IMR-90 (cell line): ENCODE data around the gene SREK1IP1. TPM values are rescaled to one million over a fixed set of nuclear protein-coding genes. Genes with fewer than 3 reads are reported as not detected.

Experiments used
- ATAC-seq: fragments of 200-7000 bp; cut with Tn5 transposase; 2 replicates; pipeline ENCODE4 v1.9.1; 2020; ENCODE audit warnings: low read depth, mild to moderate bottlenecking, moderate library complexity
- BruUV-seq: library from RNA; stranded (reverse); fragments of 400-500 nt; replicated peaks from 2 replicates; lab custom pipeline; 2021; lab: Mats Ljungman, UMichigan
- CTCF ChIA-PET: fragments of 300-600 bp; formaldehyde crosslinking; extraction: SDS; loops from one replicate; lab custom pipeline; 2021; ENCODE audit warnings: antibody characterized with exemption; lab: Yijun Ruan, JAX
- POLR2A ChIA-PET: fragments of 300-600 bp; sonication (Branson Sonifier 250); formaldehyde crosslinking; loops from one replicate; lab custom pipeline; 2022; ENCODE audit warnings: antibody characterized with exemption; ENCODE audit not compliant: unreplicated experiment; lab: Charles Lee
- DNase-seq: peaks from one replicate; pipeline ENCODE4 v3.0.0; 2013
- H2AFZ ChIP-seq: replicated peaks from 2 replicates; pipeline ENCODE3; 2013; ENCODE audit warnings: low read length, mild to moderate bottlenecking; ENCODE audit not compliant: poor library complexity
- H2AK5ac ChIP-seq: 2 replicates; pipeline ENCODE4 v1.6.1; 2013; ENCODE audit warnings: low read depth, low read length, inconsistent platforms
- H2AK9ac ChIP-seq: replicated peaks from 2 replicates; pipeline ENCODE3; 2013; ENCODE audit warnings: mild to moderate bottlenecking, low read depth, low read length, moderate library complexity; ENCODE audit not compliant: poor library complexity
- H2BK120ac ChIP-seq: 2 replicates; pipeline ENCODE4 v1.6.1; 2013; ENCODE audit warnings: low read depth, low read length, inconsistent platforms
- H2BK15ac ChIP-seq: 3 replicates; pipeline ENCODE4 v1.6.1; 2013; ENCODE audit warnings: low read depth, low read length, inconsistent platforms
- H2BK20ac ChIP-seq: 2 replicates; pipeline ENCODE4 v1.6.1; 2013; ENCODE audit warnings: low read depth, mild to moderate bottlenecking, inconsistent platforms, low read length, moderate library complexity
- H2BK5ac ChIP-seq: 2 replicates; pipeline ENCODE4 v1.6.1; 2013; ENCODE audit warnings: mild to moderate bottlenecking, low read depth, low read length, inconsistent platforms; ENCODE audit not compliant: poor library complexity, severe bottlenecking
- H3K14ac ChIP-seq: replicated peaks from 2 replicates; pipeline ENCODE4 v1.6.1; 2013; ENCODE audit warnings: low read depth, low read length, inconsistent platforms
- H3K18ac ChIP-seq: 2 replicates; pipeline ENCODE4 v1.6.1; 2013; ENCODE audit warnings: low read depth, low read length, control low read depth
- H3K23ac ChIP-seq: 2 replicates; pipeline ENCODE4 v1.6.1; 2013; ENCODE audit warnings: low read depth, low read length, inconsistent platforms
- H3K27ac ChIP-seq: 2 replicates; pipeline ENCODE4 v1.5.1; 2013; ENCODE audit warnings: mild to moderate bottlenecking, control low read depth, low read length; ENCODE audit not compliant: insufficient read depth
- H3K27me3 ChIP-seq: 2 replicates; pipeline ENCODE4 v1.6.1; 2013; ENCODE audit warnings: low read length; ENCODE audit not compliant: control insufficient read depth, insufficient read depth
- H3K36me3 ChIP-seq: 2 replicates; pipeline ENCODE4 v1.6.1; 2013; ENCODE audit warnings: low read length, mixed read lengths; ENCODE audit not compliant: control insufficient read depth, insufficient read depth
- H3K4ac ChIP-seq: 2 replicates; pipeline ENCODE4 v1.6.1; 2013; ENCODE audit warnings: low read depth, low read length, inconsistent platforms
- H3K4me1 ChIP-seq: 2 replicates; pipeline ENCODE4 v1.6.1; 2013; ENCODE audit warnings: low read length, mixed read lengths; ENCODE audit not compliant: control insufficient read depth, insufficient read depth
- H3K4me2 ChIP-seq: 2 replicates; pipeline ENCODE4 v1.6.1; 2013; ENCODE audit warnings: low read depth, mild to moderate bottlenecking, control low read depth, low read length, moderate library complexity
- H3K4me3 ChIP-seq: 2 replicates; pipeline ENCODE4 v1.5.1; 2013; ENCODE audit warnings: low read depth, mild to moderate bottlenecking, control low read depth, low read length, moderate library complexity; ENCODE audit not compliant: insufficient read depth
- H3K56ac ChIP-seq: 2 replicates; pipeline ENCODE4 v1.6.1; 2013; ENCODE audit warnings: low read length, inconsistent platforms; ENCODE audit not compliant: insufficient read depth; ENCODE audit errors: extremely low read depth
- H3K79me1 ChIP-seq, 2 experiments: 2 replicates each; pipeline ENCODE4 v1.6.1; 2013; ENCODE audit warnings: low read length in 2 of 2, inconsistent platforms in 1 of 2, low read depth in 1 of 2
- H3K9ac ChIP-seq: 2 replicates; pipeline ENCODE4 v1.6.1; 2013; ENCODE audit warnings: low read depth, low read length, control low read depth
- H3K9me1 ChIP-seq: 2 replicates; pipeline ENCODE4 v1.6.1; 2013; ENCODE audit warnings: low read length, inconsistent platforms; ENCODE audit not compliant: insufficient read depth
- H3K9me3 ChIP-seq: 2 replicates; pipeline ENCODE4 v1.6.1; 2013; ENCODE audit warnings: low read length; ENCODE audit not compliant: control insufficient read depth, insufficient read depth
- H4K20me1 ChIP-seq: 2 replicates; pipeline ENCODE4 v1.6.1; 2013; ENCODE audit warnings: low read length, inconsistent platforms; ENCODE audit not compliant: insufficient read depth
- H4K5ac ChIP-seq: 2 replicates; pipeline ENCODE4 v1.6.1; 2013; ENCODE audit warnings: mild to moderate bottlenecking, low read depth, low read length, control low read depth
- H4K8ac ChIP-seq, 2 experiments: 2 replicates each; pipeline ENCODE4 v1.6.1; 2013; ENCODE audit warnings: low read depth in 2 of 2, low read length in 2 of 2, control low read depth in 1 of 2, inconsistent platforms in 1 of 2
- H4K91ac ChIP-seq: 2 replicates; pipeline ENCODE4 v1.6.1; 2013; ENCODE audit warnings: low read depth, low read length, inconsistent platforms; ENCODE audit not compliant: insufficient read depth
- CHD1 ChIP-seq: IDR thresholded peaks from 2 replicates; pipeline ENCODE4 v1.6.1; 2012; ENCODE audit warnings: low read depth, low read length, improper control_type of control experiment
- FOS ChIP-seq: fragments of 150-350 bp; IDR thresholded peaks from 2 replicates; pipeline ENCODE4 v1.6.1; 2016; ENCODE audit warnings: low read depth, low read length
- MAFK ChIP-seq: IDR thresholded peaks from 2 replicates; pipeline ENCODE4 v1.6.1; 2012; ENCODE audit warnings: low read depth, low read length, improper control_type of control experiment
- NFE2L2 ChIP-seq: fragments of 150-350 bp; IDR thresholded peaks from 2 replicates; pipeline ENCODE4 v1.6.1; 2016; ENCODE audit warnings: low read depth, mild to moderate bottlenecking, low read length
- POLR2A ChIP-seq: IDR thresholded peaks from 2 replicates; pipeline ENCODE4 v1.6.1; 2012; ENCODE audit warnings: mild to moderate bottlenecking, low read depth, low read length
- RAD21 ChIP-seq: IDR thresholded peaks from 2 replicates; pipeline ENCODE4 v1.6.1; 2012; ENCODE audit warnings: low read length, improper control_type of control experiment
- RCOR1 ChIP-seq: IDR thresholded peaks from 2 replicates; pipeline ENCODE4 v1.6.1; 2012; ENCODE audit warnings: mild to moderate bottlenecking, low read length, improper control_type of control experiment; ENCODE audit not compliant: insufficient replicate concordance
- RFX5 ChIP-seq: IDR thresholded peaks from 2 replicates; pipeline ENCODE4 v1.8.0; 2012; ENCODE audit warnings: low read depth, mild to moderate bottlenecking, low read length, moderate library complexity
- WGBS, 2 experiments: methylation state at CpG; one replicate each; pipeline versions ENCODE4 v1.1.5 to v1.1.7; 2013; ENCODE audit warnings: missing lambda C conversion rate in 2 of 2; ENCODE audit not compliant: insufficient read length in 1 of 2; ENCODE audit errors: extremely low coverage in 2 of 2; 5-methylcytosine and 5-hydroxymethylcytosine counted together
- dilution Hi-C: fragments of 300-500 bp; cut with HindIII; formaldehyde crosslinking; loops from one replicate; pipeline ENCODE4 v1.14.3; 2018; ENCODE audit warnings: low sequenced_read_pairs; ENCODE audit not compliant: unreplicated experiment
- in situ Hi-C: fragments of 300-500 bp; cut with MboI; formaldehyde crosslinking; loops from 3 replicates; pipeline ENCODE4 v1.14.3; 2019; ENCODE audit warnings: low sequenced_read_pairs, inconsistent platforms, mixed read lengths
- intact Hi-C: fragments of 100-400 bp; cut with micrococcal nuclease; formaldehyde crosslinking; loops from 2 replicates; pipeline ENCODE4 v1.10.0; 2022
- polyA plus RNA-seq, 3 experiments: library from polyadenylated mRNA; depleted of rRNA; stranded (reverse); fragments of >200 nt; gene quantifications; 2 replicates each; pipeline ENCODE4 v1.2.3, GENCODE V29; 2012; ENCODE audit warnings: low replicate concordance in 1 of 3
- total RNA-seq: library from RNA; depleted of rRNA; stranded (reverse); fragments of >200 nt; gene quantifications from 2 replicates; pipeline ENCODE4 v1.2.3, GENCODE V29; 2012
- TF ChIP-seq, protein P1 (sequence below): fragments of 150-350 bp; IDR thresholded peaks from 2 replicates; pipeline ENCODE4 v1.6.1; 2016; ENCODE audit warnings: low read depth, mild to moderate bottlenecking, low read length, moderate library complexity, borderline replicate concordance

The SREK1IP1 gene
- total and polyA plus RNA-seq, 2 of the 4 experiments (the other 2 are of a cell fraction): 3.3 to 6.5 TPM

GRCh38 chr5:64685866-64686265 is 82.6 kb downstream of the SREK1IP1 start:
- H3K9me3 ChIP-seq: no peaks in the 10 kb centered on the region
- H3K23ac ChIP-seq: no peak overlapping the region
- H3K27ac ChIP-seq: no peak overlapping the region
- no peaks in the 10 kb centered on the region for H3K9me1 ChIP-seq
- no peak overlapping the region for H3K4me2 ChIP-seq
- no peak overlapping the region for H2AK9ac ChIP-seq
- H2BK120ac ChIP-seq: no peak overlapping the region
- no peak for TF ChIP-seq MAFK
- TF ChIP-seq RFX5: no peak
- TF ChIP-seq, protein P1, sequence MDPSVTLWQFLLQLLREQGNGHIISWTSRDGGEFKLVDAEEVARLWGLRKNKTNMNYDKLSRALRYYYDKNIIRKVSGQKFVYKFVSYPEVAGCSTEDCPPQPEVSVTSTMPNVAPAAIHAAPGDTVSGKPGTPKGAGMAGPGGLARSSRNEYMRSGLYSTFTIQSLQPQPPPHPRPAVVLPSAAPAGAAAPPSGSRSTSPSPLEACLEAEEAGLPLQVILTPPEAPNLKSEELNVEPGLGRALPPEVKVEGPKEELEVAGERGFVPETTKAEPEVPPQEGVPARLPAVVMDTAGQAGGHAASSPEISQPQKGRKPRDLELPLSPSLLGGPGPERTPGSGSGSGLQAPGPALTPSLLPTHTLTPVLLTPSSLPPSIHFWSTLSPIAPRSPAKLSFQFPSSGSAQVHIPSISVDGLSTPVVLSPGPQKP: no peak
- TF ChIP-seq POLR2A: no peak
- no peak for TF ChIP-seq FOS
- no peak for TF ChIP-seq CHD1
- no peak for TF ChIP-seq NFE2L2
- no peak for TF ChIP-seq RCOR1
- no peak for TF ChIP-seq RAD21
- dilution Hi-C loops: no loop called here
- DNase-seq (no peak), ATAC-seq (no peak)
- no peaks in the 10 kb centered on the region for H3K36me3 ChIP-seq
- H2AK5ac ChIP-seq: no peak overlapping the region
- no peaks in the 10 kb centered on the region for H4K20me1 ChIP-seq
- H4K5ac ChIP-seq: no peak overlapping the region
- 57% methylated on average over 2 of the region's 5 CpGs; no CpG with 5 or more reads in 1 of the 2 experiments for WGBS, 2 experiments
- H3K27me3 ChIP-seq: peaks cover 46% of the 10 kb centered on the region
- intact Hi-C loops: no loop called here
- in situ Hi-C loops: no loop called here
- BruUV-seq: no TSS peak
- no peak overlapping the region for H2BK5ac ChIP-seq
- POLR2A ChIA-PET: no interaction called here
- H3K4me1 ChIP-seq: 0 out of 2 replicates have a peak, but pooled peaks cover 4% of the 10 kb centered on the region
- H3K9ac ChIP-seq: no peak overlapping the region
- CTCF ChIA-PET: no interaction called here
- no peak overlapping the region for H3K14ac ChIP-seq
- H3K4me3 ChIP-seq: no peak overlapping the region
- H4K8ac ChIP-seq: no peak overlapping the region
- H4K91ac ChIP-seq: no peak overlapping the region
- H2BK15ac ChIP-seq: no peak overlapping the region
- no peak overlapping the region for H2BK20ac ChIP-seq
- H3K79me1 ChIP-seq: no peaks in the 10 kb centered on the region
- no peak overlapping the region for H3K4ac ChIP-seq
- no peak overlapping the region for H3K56ac ChIP-seq
- H2AFZ ChIP-seq: no peak overlapping the region
- H3K18ac ChIP-seq: no peak overlapping the region
